GM18508 (cell line): ENCODE measurements around the gene TUBB4B.

Experiments used
- ATAC-seq: cut with Tn5 transposase; IDR thresholded peaks from one replicate; pipeline ENCODE4 v1.9.1; 2021; ENCODE audit warnings: moderate number of reproducible peaks; ENCODE audit not compliant: insufficient read depth, unreplicated experiment

TUBB4B gene

GRCh38 chr9:137267933-137268355, 26.9 kb downstream of the TUBB4B start:
- no peak for ATAC-seq

GRCh38 chr9:137268538-137269201, 27.6 kb downstream of the TUBB4B start:
- no peak for ATAC-seq

- no peak for ATAC-seq
These were observed 28.2 kb downstream of the TUBB4B start for GRCh38 chr9:137269231-137269772.

GRCh38 chr9:137270929-137271695, 30.0 kb downstream of the TUBB4B start:
- ATAC-seq, result no peak

GRCh38 chr9:137271696-137272076, 30.6 kb downstream of the TUBB4B start:
- no peak for ATAC-seq

- no peak for ATAC-seq
These were observed 31.4 kb downstream of the TUBB4B start for GRCh38 chr9:137272241-137273094.

- no peak for ATAC-seq
These were observed 32.0 kb downstream of the TUBB4B start for GRCh38 chr9:137273095-137273490.

GRCh38 chr9:137273611-137274320, 32.7 kb downstream of the TUBB4B start:
- ATAC-seq, result no peak

GRCh38 chr9:137275203-137275587, 34.1 kb downstream of the TUBB4B start:
- no peak for ATAC-seq

GRCh38 chr9:137275588-137276472, 34.7 kb downstream of the TUBB4B start:
- no peak for ATAC-seq

- ATAC-seq, result no peak
These were observed 35.6 kb downstream of the TUBB4B start for GRCh38 chr9:137276473-137277328.

GRCh38 chr9:137277329-137278041, 36.4 kb downstream of the TUBB4B start, which contains the start of gene TOR4A:
TOR4A (plus strand) TSS chr9:137277726; CDS start chr9:137278690, 964 bp downstream.
- ATAC-seq, result no peak

GRCh38 chr9:137278061-137278701, 37.1 kb downstream of the TUBB4B start:
- ATAC-seq, result no peak

GRCh38 chr9:137278721-137279711, 37.9 kb downstream of the TUBB4B start:
- ATAC-seq, result no peak

GRCh38 chr9:137279741-137280473, 38.8 kb downstream of the TUBB4B start:
- ATAC-seq, result no peak
